Breast epithelium (tissue), 4 donors: ENCODE results near the gene MMP3. TPM values are rescaled to one million over a fixed set of nuclear protein-coding genes. Genes with fewer than 3 reads are reported as not detected.

ENCODE experiments used
- DNase-seq, 2 donors: peaks; one replicate each; pipeline ENCODE4 v3.0.0-alpha.2; 2019; ENCODE audit warnings: low spot score in 2 of 2
- H3K27ac ChIP-seq, 2 donors: fragments of 200-600 bp; sonication (generic) in 1 of 2; one replicate each; pipeline ENCODE4 v1.5.1; 2016 to 2019; ENCODE audit warnings: mild to moderate bottlenecking in 1 of 2
- H3K27me3 ChIP-seq, 2 donors: fragments of 200-600 bp; sonication (generic) in 1 of 2; one replicate each; pipeline versions ENCODE4 v1.5.1 to v1.6.0; 2017 to 2019; ENCODE audit warnings: control low read depth in 1 of 2, mild to moderate bottlenecking in 1 of 2
- H3K36me3 ChIP-seq: fragments of 200-600 bp; one replicate; pipeline ENCODE4 v1.5.1; 2019
- H3K4me1 ChIP-seq, 2 donors: fragments of 200-600 bp; sonication (generic); one replicate each; pipeline ENCODE4 v1.5.1; 2016 to 2019; ENCODE audit warnings: control low read depth in 1 of 2
- H3K4me3 ChIP-seq, 3 donors: fragments of 200-600 bp; sonication (generic); 1 replicate in 2 of 3; 2 replicates in 1 of 3; pipeline ENCODE4 v1.5.1; 2016 to 2019; ENCODE audit warnings: mild to moderate bottlenecking in 3 of 3, moderate library complexity in 2 of 3
- H3K9me3 ChIP-seq, 2 donors: fragments of 200-600 bp; sonication (generic) in 1 of 2; one replicate each; pipeline ENCODE4 v1.5.1; 2016 to 2019; ENCODE audit warnings: control low read depth in 1 of 2
- POLR2A ChIP-seq: fragments of 450-650 bp; IDR thresholded peaks from one replicate; pipeline ENCODE4 v1.6.1; 2016; ENCODE audit warnings: antibody characterized with exemption, mild to moderate bottlenecking, moderate library complexity
- POLR2AphosphoS5 ChIP-seq, 3 donors: sonication (generic); formaldehyde crosslinking; IDR thresholded peaks; one replicate each; pipeline ENCODE4 v1.6.1; 2017; ENCODE audit warnings: antibody characterized with exemption in 3 of 3
- intact Hi-C: fragments of 100-400 bp; cut with DNase I; formaldehyde crosslinking; loops from one replicate; pipeline ENCODE4 v1.15.1; 2023; ENCODE audit warnings: low total_unique reads
- total RNA-seq, 3 donors: library from RNA; depleted of rRNA; stranded (reverse); fragments of >200 nt; gene quantifications; one replicate each; pipeline ENCODE4 v1.1.0, GENCODE V29; 2016
- TF ChIP-seq, protein P1 (sequence below), 3 donors: fragments of 450-650 bp; IDR thresholded peaks; one replicate each; pipeline ENCODE4 v1.5.1; 2016 to 2017; ENCODE audit warnings: antibody characterized with exemption in 3 of 3, mild to moderate bottlenecking in 3 of 3, moderate library complexity in 3 of 3

Gene MMP3
- total RNA-seq, 3 donors from 2014 or later, result 11.0 to 63.4 (median 23.9) TPM

GRCh38 chr11:102793677-102794290 lies 49.6 kb downstream of the MMP3 start:
- no peak overlapping the region for H3K4me3 ChIP-seq
- TF ChIP-seq POLR2AphosphoS5 (IDR thresholded peaks at IDR 0.05), result no peak
- TF ChIP-seq, protein P1, sequence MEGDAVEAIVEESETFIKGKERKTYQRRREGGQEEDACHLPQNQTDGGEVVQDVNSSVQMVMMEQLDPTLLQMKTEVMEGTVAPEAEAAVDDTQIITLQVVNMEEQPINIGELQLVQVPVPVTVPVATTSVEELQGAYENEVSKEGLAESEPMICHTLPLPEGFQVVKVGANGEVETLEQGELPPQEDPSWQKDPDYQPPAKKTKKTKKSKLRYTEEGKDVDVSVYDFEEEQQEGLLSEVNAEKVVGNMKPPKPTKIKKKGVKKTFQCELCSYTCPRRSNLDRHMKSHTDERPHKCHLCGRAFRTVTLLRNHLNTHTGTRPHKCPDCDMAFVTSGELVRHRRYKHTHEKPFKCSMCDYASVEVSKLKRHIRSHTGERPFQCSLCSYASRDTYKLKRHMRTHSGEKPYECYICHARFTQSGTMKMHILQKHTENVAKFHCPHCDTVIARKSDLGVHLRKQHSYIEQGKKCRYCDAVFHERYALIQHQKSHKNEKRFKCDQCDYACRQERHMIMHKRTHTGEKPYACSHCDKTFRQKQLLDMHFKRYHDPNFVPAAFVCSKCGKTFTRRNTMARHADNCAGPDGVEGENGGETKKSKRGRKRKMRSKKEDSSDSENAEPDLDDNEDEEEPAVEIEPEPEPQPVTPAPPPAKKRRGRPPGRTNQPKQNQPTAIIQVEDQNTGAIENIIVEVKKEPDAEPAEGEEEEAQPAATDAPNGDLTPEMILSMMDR (IDR thresholded peaks at IDR 0.05), result no peak
- no peak for TF ChIP-seq POLR2A
- H3K27ac ChIP-seq, result no peak overlapping the region

GRCh38 chr11:102792604-102793003 lies 50.8 kb downstream of the MMP3 start:
- intact Hi-C loops, result no loop called here
- no peaks in the 10 kb centered on the region for H3K36me3 ChIP-seq
- TF ChIP-seq, protein P1 (IDR thresholded peaks at IDR 0.05), result no peak
- TF ChIP-seq POLR2A (no peak), POLR2AphosphoS5 (IDR thresholded peaks at IDR 0.05) (no peak)
- H3K27me3 ChIP-seq, result no peaks in the 10 kb centered on the region
- no peak overlapping the region for H3K27ac ChIP-seq
- no peak overlapping the region for H3K4me3 ChIP-seq
- H3K9me3 ChIP-seq, result no peaks in the 10 kb centered on the region
- no peaks in the 10 kb centered on the region for H3K4me1 ChIP-seq
- DNase-seq, result no peak

More at GRCh38 chr11:102793677-102794290, 49.6 kb downstream of the MMP3 start:
- Histone ChIP-seq H3K9me3 (no peaks in the 10 kb centered on the region), H3K36me3 (no peaks in the 10 kb centered on the region), H3K27me3 (no peaks in the 10 kb centered on the region), H3K4me1 (no peaks in the 10 kb centered on the region)
- no peak for DNase-seq
- intact Hi-C loops, result no loop called here

GRCh38 chr11:102791271-102792036 lies 52.0 kb downstream of the MMP3 start:
- no peaks in the 10 kb centered on the region for H3K4me1 ChIP-seq
- TF ChIP-seq POLR2AphosphoS5 (IDR thresholded peaks at IDR 0.05) (no peak), POLR2A (no peak)
- TF ChIP-seq, protein P1 (IDR thresholded peaks at IDR 0.05), result no peak
- intact Hi-C loops, result no loop called here
- no peak for DNase-seq
- no peaks in the 10 kb centered on the region for H3K9me3 ChIP-seq
- no peaks in the 10 kb centered on the region for H3K36me3 ChIP-seq
- H3K27me3 ChIP-seq, result no peaks in the 10 kb centered on the region
- H3K4me3 ChIP-seq, result no peak overlapping the region
- H3K27ac ChIP-seq, result no peak overlapping the region

- Histone ChIP-seq H3K36me3 (no peaks in the 10 kb centered on the region), H3K27me3 (no peaks in the 10 kb centered on the region), H3K4me3 (no peak overlapping the region), H3K4me1 (no peaks in the 10 kb centered on the region), H3K27ac (no peak overlapping the region), H3K9me3 (no peaks in the 10 kb centered on the region)
- DNase-seq, result no peak
- TF ChIP-seq POLR2AphosphoS5 (IDR thresholded peaks at IDR 0.05), result no peak
- no peak for TF ChIP-seq POLR2A
- TF ChIP-seq, protein P1 (IDR thresholded peaks at IDR 0.05), result no peak
- intact Hi-C loops, result no loop called here
Observed at GRCh38 chr11:102788334-102788995, 54.9 kb downstream of the MMP3 start.

Other genes starting within 250 kb of the MMP3 start
- under 1 TPM in 1 of 3 donors, not detected in 2; 0.59 TPM for gene MMP20, start 218.3 kb downstream of the MMP3 start, total RNA-seq
- gene MMP27, start 137.8 kb downstream of the MMP3 start, total RNA-seq, result 1 to 10 TPM in 1 of 3 donors, under 1 TPM in 1, not detected in 1; 0.33 to 2.1 TPM
- gene MMP8, start 118.7 kb downstream of the MMP3 start, total RNA-seq, result 1 to 10 TPM in 1 of 3 donors, under 1 TPM in 1, not detected in 1; 0.33 to 2.3 TPM
- under 1 TPM in 1 of 3 donors, not detected in 2; 0.66 TPM for gene MMP10, start 63.0 kb downstream of the MMP3 start, total RNA-seq
- not detected for gene MMP1, start 45.4 kb downstream of the MMP3 start, total RNA-seq
- 1 to 10 TPM in 1 of 3 donors, not detected in 2; 3.5 TPM for gene MMP12, start 31.4 kb upstream of the MMP3 start, total RNA-seq
- gene MMP13, start 112.1 kb upstream of the MMP3 start, total RNA-seq, result not detected
- 10 to 100 TPM; 31.8 to 38.2 (median 36.2) TPM for gene DCUN1D5, start 248.6 kb upstream of the MMP3 start, total RNA-seq